ENCODE results near the gene USH1C. TPM values are rescaled to one million over a fixed set of nuclear protein-coding genes. Genes with fewer than 3 reads are reported as not detected.

USH1C gene
- total RNA-seq, 2 donors from 2014 or later, result not detected

GRCh38 chr11:17548444-17548843, 4.2 kb upstream of the USH1C start:
- no peak for DNase-seq (ENCODE audit: low spot score)
- Histone ChIP-seq H3K4me3 (no peak overlapping the region), H3K27ac (no peak overlapping the region), H3K9me3 (no peaks in the 10 kb centered on the region), H3K36me3 (no peaks in the 10 kb centered on the region), H3K27me3 (replicated peaks; ENCODE audit: insufficient read depth) (peaks cover 3% of the 10 kb centered on the region), H3K4me1 (replicated peaks) (no peaks in the 10 kb centered on the region)
- TF ChIP-seq POLR2A (IDR thresholded peaks at IDR 0.05) (no peak), POLR2AphosphoS5 (IDR thresholded peaks at IDR 0.05) (no peak), CTCF (IDR thresholded peaks at IDR 0.05) (no peak)
- WGBS, result 82% methylated on average over 6 of the region's 6 CpGs
- intact Hi-C loops (cut with DNase I), result no loop called here

GRCh38 chr11:17547932-17548331, 3.7 kb upstream of the USH1C start:
- intact Hi-C loops (cut with DNase I), result no loop called here

GRCh38 chr11:17547051-17547577, 2.9 kb upstream of the USH1C start, which contains the start of gene OTOG:
Gene OTOG (plus strand): TSS chr11:17547259. CDS start chr11:17547373, 114 bp downstream.
- Histone ChIP-seq H3K27ac (no peak within 1 kb of the TSS), H3K36me3 (no peaks in the 10 kb centered on the region), H3K27me3 (replicated peaks; ENCODE audit: insufficient read depth) (peaks cover 3% of the 10 kb centered on the region), H3K4me3 (no peak within 1 kb of the TSS), H3K9me3 (no peaks in the 10 kb centered on the region), H3K4me1 (replicated peaks) (no peaks in the 10 kb centered on the region)
- DNase-seq (ENCODE audit: low spot score), result no peak
- intact Hi-C loops (cut with DNase I), result no loop called here
- TF ChIP-seq CTCF (IDR thresholded peaks at IDR 0.05) (no peak), POLR2A (IDR thresholded peaks at IDR 0.05) (no peak)
- 11% methylated on average over 18 of the region's 20 CpGs for WGBS

More at GRCh38 chr11:17547932-17548331, 3.7 kb upstream of the USH1C start:
- no peak overlapping the region for H3K27ac ChIP-seq
- H3K9me3 ChIP-seq, result no peaks in the 10 kb centered on the region
- H3K27me3 ChIP-seq (replicated peaks; ENCODE audit: insufficient read depth), result peaks cover 3% of the 10 kb centered on the region
- TF ChIP-seq POLR2AphosphoS5 (IDR thresholded peaks at IDR 0.05) (no peak), POLR2A (IDR thresholded peaks at IDR 0.05) (no peak), CTCF (IDR thresholded peaks at IDR 0.05) (no peak)
- 69% methylated on average over 9 of the region's 9 CpGs for WGBS
- H3K36me3 ChIP-seq, result no peaks in the 10 kb centered on the region
- no peak for DNase-seq (ENCODE audit: low spot score)
- no peak overlapping the region for H3K4me3 ChIP-seq
- H3K4me1 ChIP-seq (replicated peaks), result no peaks in the 10 kb centered on the region

GRCh38 chr11:17546240-17546639, 2.0 kb upstream of the USH1C start:
- 95% methylated on average over 2 of the region's 2 CpGs for WGBS
- H3K36me3 ChIP-seq, result no peaks in the 10 kb centered on the region
- no peak overlapping the region for H3K27ac ChIP-seq
- no peak overlapping the region for H3K4me3 ChIP-seq
- intact Hi-C loops (cut with DNase I), result no loop called here
- no peak for TF ChIP-seq CTCF (IDR thresholded peaks at IDR 0.05)
- no peak for TF ChIP-seq POLR2AphosphoS5 (IDR thresholded peaks at IDR 0.05)
- TF ChIP-seq POLR2A (IDR thresholded peaks at IDR 0.05), result no peak
- DNase-seq (ENCODE audit: low spot score), result no peak
- no peaks in the 10 kb centered on the region for H3K9me3 ChIP-seq
- peaks cover 3% of the 10 kb centered on the region for H3K27me3 ChIP-seq (replicated peaks; ENCODE audit: insufficient read depth)
- H3K4me1 ChIP-seq (replicated peaks), result no peaks in the 10 kb centered on the region

- peaks cover 3% of the 10 kb centered on the region for H3K27me3 ChIP-seq (replicated peaks; ENCODE audit: insufficient read depth)
- no peak overlapping the region for H3K4me3 ChIP-seq
- H3K4me1 ChIP-seq (replicated peaks), result no peaks in the 10 kb centered on the region
- no peak overlapping the region for H3K27ac ChIP-seq
- no peaks in the 10 kb centered on the region for H3K36me3 ChIP-seq
- H3K9me3 ChIP-seq, result no peaks in the 10 kb centered on the region
- TF ChIP-seq POLR2AphosphoS5 (IDR thresholded peaks at IDR 0.05) (no peak), POLR2A (IDR thresholded peaks at IDR 0.05) (no peak), CTCF (IDR thresholded peaks at IDR 0.05) (no peak)
- WGBS, result 55% methylated on average over 17 of the region's 17 CpGs
- no peak for DNase-seq (ENCODE audit: low spot score)
- intact Hi-C loops (cut with DNase I), result no loop called here
Observed at GRCh38 chr11:17543574-17544180, 539 bp downstream of the USH1C start.

Measured in prostate gland (tissue), 2 donors.